ENCODE data around the gene TGFBR1.

TGFBR1 gene

GRCh38 chr9:99108131-99108530 is 3.2 kb downstream of the TGFBR1 start:
- no peak for ATAC-seq
- TF ChIP-seq ARNTL (CRISPR knock-in tag; IDR thresholded peaks at IDR 0.05; ENCODE audit: borderline replicate concordance, low read depth) (no peak), ZC3H10 (CRISPR knock-in tag; IDR thresholded peaks at IDR 0.05) (no peak), PPARA (CRISPR knock-in tag; IDR thresholded peaks at IDR 0.05; ENCODE audit: borderline replicate concordance) (no peak), ISL1 (CRISPR knock-in tag; IDR thresholded peaks at IDR 0.05) (no peak), ZNF565 (CRISPR knock-in tag; conservative IDR thresholded peaks at IDR 0.05; ENCODE audit: low read depth) (no peak), RARB (CRISPR knock-in tag; IDR thresholded peaks at IDR 0.05) (no peak), BACH2 (CRISPR knock-in tag; IDR thresholded peaks at IDR 0.05; ENCODE audit: borderline replicate concordance) (no peak), PATZ1 (CRISPR knock-in tag; IDR thresholded peaks at IDR 0.05; ENCODE audit: borderline replicate concordance) (no peak), ZFP3 (CRISPR knock-in tag; IDR thresholded peaks at IDR 0.05) (no peak), GLIS3 (CRISPR knock-in tag; IDR thresholded peaks at IDR 0.05) (no peak), ZNF8 (CRISPR knock-in tag; IDR thresholded peaks at IDR 0.05) (no peak)
- TF ChIP-seq, protein P1, sequence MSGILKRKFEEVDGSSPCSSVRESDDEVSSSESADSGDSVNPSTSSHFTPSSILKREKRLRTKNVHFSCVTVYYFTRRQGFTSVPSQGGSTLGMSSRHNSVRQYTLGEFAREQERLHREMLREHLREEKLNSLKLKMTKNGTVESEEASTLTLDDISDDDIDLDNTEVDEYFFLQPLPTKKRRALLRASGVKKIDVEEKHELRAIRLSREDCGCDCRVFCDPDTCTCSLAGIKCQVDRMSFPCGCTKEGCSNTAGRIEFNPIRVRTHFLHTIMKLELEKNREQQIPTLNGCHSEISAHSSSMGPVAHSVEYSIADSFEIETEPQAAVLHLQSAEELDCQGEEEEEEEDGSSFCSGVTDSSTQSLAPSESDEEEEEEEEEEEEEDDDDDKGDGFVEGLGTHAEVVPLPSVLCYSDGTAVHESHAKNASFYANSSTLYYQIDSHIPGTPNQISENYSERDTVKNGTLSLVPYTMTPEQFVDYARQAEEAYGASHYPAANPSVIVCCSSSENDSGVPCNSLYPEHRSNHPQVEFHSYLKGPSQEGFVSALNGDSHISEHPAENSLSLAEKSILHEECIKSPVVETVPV (CRISPR knock-in tag; IDR thresholded peaks at IDR 0.05), result no peak

- ATAC-seq, result no peak
- TF ChIP-seq GLIS3 (CRISPR knock-in tag; IDR thresholded peaks at IDR 0.05), result no peak
- TF ChIP-seq, protein P2, sequence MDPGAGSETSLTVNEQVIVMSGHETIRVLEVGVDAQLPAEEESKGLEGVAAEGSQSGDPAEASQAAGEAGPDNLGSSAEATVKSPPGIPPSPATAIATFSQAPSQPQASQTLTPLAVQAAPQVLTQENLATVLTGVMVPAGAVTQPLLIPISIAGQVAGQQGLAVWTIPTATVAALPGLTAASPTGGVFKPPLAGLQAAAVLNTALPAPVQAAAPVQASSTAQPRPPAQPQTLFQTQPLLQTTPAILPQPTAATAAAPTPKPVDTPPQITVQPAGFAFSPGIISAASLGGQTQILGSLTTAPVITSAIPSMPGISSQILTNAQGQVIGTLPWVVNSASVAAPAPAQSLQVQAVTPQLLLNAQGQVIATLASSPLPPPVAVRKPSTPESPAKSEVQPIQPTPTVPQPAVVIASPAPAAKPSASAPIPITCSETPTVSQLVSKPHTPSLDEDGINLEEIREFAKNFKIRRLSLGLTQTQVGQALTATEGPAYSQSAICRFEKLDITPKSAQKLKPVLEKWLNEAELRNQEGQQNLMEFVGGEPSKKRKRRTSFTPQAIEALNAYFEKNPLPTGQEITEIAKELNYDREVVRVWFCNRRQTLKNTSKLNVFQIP (CRISPR knock-in tag; IDR thresholded peaks at IDR 0.05; ENCODE audit: borderline replicate concordance, low read depth), result no peak
- no peak for TF ChIP-seq TOX (CRISPR knock-in tag; IDR thresholded peaks at IDR 0.05; ENCODE audit: borderline replicate concordance)
- no peak for TF ChIP-seq PPARA (CRISPR knock-in tag; IDR thresholded peaks at IDR 0.05; ENCODE audit: borderline replicate concordance)
- TF ChIP-seq, protein P1 (CRISPR knock-in tag; IDR thresholded peaks at IDR 0.05), result no peak
- TF ChIP-seq ZFP3 (CRISPR knock-in tag; IDR thresholded peaks at IDR 0.05), result no peak
- no peak for TF ChIP-seq BACH2 (CRISPR knock-in tag; IDR thresholded peaks at IDR 0.05; ENCODE audit: borderline replicate concordance)
- no peak for TF ChIP-seq ESRRG (CRISPR knock-in tag; IDR thresholded peaks at IDR 0.05)
Observed at GRCh38 chr9:99109522-99109921, 4.6 kb downstream of the TGFBR1 start.

- TF ChIP-seq ZFP3 (CRISPR knock-in tag; IDR thresholded peaks at IDR 0.05), result no peak
- TF ChIP-seq ZNF8 (CRISPR knock-in tag; IDR thresholded peaks at IDR 0.05), result no peak
- TF ChIP-seq TCF4 (CRISPR knock-in tag; IDR thresholded peaks at IDR 0.05; ENCODE audit: borderline replicate concordance), result no peak
- TF ChIP-seq OSR1 (CRISPR knock-in tag; IDR thresholded peaks at IDR 0.05), result no peak
- TF ChIP-seq SNAI2 (CRISPR knock-in tag; IDR thresholded peaks at IDR 0.05), result no peak
- TF ChIP-seq, protein P3, sequence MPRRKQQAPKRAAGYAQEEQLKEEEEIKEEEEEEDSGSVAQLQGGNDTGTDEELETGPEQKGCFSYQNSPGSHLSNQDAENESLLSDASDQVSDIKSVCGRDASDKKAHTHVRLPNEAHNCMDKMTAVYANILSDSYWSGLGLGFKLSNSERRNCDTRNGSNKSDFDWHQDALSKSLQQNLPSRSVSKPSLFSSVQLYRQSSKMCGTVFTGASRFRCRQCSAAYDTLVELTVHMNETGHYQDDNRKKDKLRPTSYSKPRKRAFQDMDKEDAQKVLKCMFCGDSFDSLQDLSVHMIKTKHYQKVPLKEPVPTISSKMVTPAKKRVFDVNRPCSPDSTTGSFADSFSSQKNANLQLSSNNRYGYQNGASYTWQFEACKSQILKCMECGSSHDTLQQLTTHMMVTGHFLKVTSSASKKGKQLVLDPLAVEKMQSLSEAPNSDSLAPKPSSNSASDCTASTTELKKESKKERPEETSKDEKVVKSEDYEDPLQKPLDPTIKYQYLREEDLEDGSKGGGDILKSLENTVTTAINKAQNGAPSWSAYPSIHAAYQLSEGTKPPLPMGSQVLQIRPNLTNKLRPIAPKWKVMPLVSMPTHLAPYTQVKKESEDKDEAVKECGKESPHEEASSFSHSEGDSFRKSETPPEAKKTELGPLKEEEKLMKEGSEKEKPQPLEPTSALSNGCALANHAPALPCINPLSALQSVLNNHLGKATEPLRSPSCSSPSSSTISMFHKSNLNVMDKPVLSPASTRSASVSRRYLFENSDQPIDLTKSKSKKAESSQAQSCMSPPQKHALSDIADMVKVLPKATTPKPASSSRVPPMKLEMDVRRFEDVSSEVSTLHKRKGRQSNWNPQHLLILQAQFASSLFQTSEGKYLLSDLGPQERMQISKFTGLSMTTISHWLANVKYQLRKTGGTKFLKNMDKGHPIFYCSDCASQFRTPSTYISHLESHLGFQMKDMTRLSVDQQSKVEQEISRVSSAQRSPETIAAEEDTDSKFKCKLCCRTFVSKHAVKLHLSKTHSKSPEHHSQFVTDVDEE (CRISPR knock-in tag; IDR thresholded peaks at IDR 0.05), result no peak
- no peak for TF ChIP-seq CREB5 (CRISPR knock-in tag; IDR thresholded peaks at IDR 0.05; ENCODE audit: low read depth)
- TF ChIP-seq, protein P2 (CRISPR knock-in tag; IDR thresholded peaks at IDR 0.05; ENCODE audit: borderline replicate concordance, low read depth), result no peak
- no peak for TF ChIP-seq BACH2 (CRISPR knock-in tag; IDR thresholded peaks at IDR 0.05; ENCODE audit: borderline replicate concordance)
- no peak for TF ChIP-seq PATZ1 (CRISPR knock-in tag; IDR thresholded peaks at IDR 0.05; ENCODE audit: borderline replicate concordance)
- TF ChIP-seq GLIS3 (CRISPR knock-in tag; IDR thresholded peaks at IDR 0.05), result no peak
- TF ChIP-seq CSDC2 (CRISPR knock-in tag; IDR thresholded peaks at IDR 0.05), result no peak
- no peak for TF ChIP-seq PPARA (CRISPR knock-in tag; IDR thresholded peaks at IDR 0.05; ENCODE audit: borderline replicate concordance)
- TF ChIP-seq ESRRG (CRISPR knock-in tag; IDR thresholded peaks at IDR 0.05), result no peak
- ATAC-seq, result no peak
Observed at GRCh38 chr9:99112750-99113413, 8.0 kb downstream of the TGFBR1 start.

Data from SK-N-SH treated with all-trans-retinoic acid at 6 μM for 48 hours (cell line).